WERI-Rb-1 (cell line): ENCODE results near the gene C16orf96.

Experiments used
- DNase-seq: peaks from one replicate; pipeline ENCODE4 v3.0.0-alpha.2; 2020
- H3K27ac ChIP-seq: fragments of 250-450 bp; sonication (Bioruptor Pico); 2 replicates; pipeline ENCODE4 v1.5.1; 2020; ENCODE audit warnings: mild to moderate bottlenecking, moderate library complexity
- H3K27me3 ChIP-seq: fragments of 250-450 bp; sonication (Bioruptor Pico); 2 replicates; pipeline ENCODE4 v1.5.1; 2021; ENCODE audit warnings: mild to moderate bottlenecking, low read depth, moderate library complexity; ENCODE audit not compliant: insufficient read depth, severe bottlenecking
- H3K36me3 ChIP-seq: fragments of 250-450 bp; sonication (Bioruptor Pico); 2 replicates; pipeline ENCODE4 v1.5.1; 2020; ENCODE audit warnings: mild to moderate bottlenecking, moderate library complexity
- H3K4me3 ChIP-seq: 2 replicates; pipeline ENCODE4 v1.5.1; 2011; ENCODE audit warnings: low read depth, mild to moderate bottlenecking, control low read depth, low read length
- H3K9me3 ChIP-seq: fragments of 250-450 bp; sonication (Bioruptor Pico); 2 replicates; pipeline ENCODE4 v1.5.1; 2021; ENCODE audit warnings: mild to moderate bottlenecking, moderate library complexity; ENCODE audit not compliant: severe bottlenecking
- CTCF ChIP-seq: IDR thresholded peaks from 2 replicates; pipeline ENCODE4 v1.5.1; 2011; ENCODE audit warnings: low read depth, mild to moderate bottlenecking, control low read depth, inconsistent platforms, low read length

Gene C16orf96

DNA sequence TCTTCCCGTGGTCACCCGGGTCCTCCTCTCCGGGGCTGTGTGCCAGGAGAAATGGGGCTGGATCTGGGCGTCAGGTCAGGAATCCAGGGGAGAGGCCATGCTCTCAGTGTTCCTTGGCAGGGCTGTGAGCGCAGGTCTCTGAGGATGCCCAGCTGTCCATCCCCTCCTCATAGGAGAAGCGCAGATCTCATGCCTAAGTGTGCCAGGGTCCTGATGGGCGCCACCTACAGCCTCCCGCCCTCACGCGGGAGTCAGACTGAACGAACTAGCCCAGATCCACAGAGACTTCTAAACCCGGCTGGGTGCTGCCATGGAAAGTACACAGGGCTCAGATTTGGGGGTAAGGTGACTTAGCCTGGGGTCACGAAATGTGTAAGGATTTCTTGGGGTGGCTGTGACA is 92.8 kb downstream of the C16orf96 start:
- no peak for DNase-seq
- Histone ChIP-seq H3K4me3 (no peak overlapping the region), H3K36me3 (peaks cover 30% of the 10 kb centered on the region), H3K27ac (no peak overlapping the region), H3K9me3 (no peaks in the 10 kb centered on the region), H3K27me3 (no peaks in the 10 kb centered on the region)
- no peak for TF ChIP-seq CTCF

DNA sequence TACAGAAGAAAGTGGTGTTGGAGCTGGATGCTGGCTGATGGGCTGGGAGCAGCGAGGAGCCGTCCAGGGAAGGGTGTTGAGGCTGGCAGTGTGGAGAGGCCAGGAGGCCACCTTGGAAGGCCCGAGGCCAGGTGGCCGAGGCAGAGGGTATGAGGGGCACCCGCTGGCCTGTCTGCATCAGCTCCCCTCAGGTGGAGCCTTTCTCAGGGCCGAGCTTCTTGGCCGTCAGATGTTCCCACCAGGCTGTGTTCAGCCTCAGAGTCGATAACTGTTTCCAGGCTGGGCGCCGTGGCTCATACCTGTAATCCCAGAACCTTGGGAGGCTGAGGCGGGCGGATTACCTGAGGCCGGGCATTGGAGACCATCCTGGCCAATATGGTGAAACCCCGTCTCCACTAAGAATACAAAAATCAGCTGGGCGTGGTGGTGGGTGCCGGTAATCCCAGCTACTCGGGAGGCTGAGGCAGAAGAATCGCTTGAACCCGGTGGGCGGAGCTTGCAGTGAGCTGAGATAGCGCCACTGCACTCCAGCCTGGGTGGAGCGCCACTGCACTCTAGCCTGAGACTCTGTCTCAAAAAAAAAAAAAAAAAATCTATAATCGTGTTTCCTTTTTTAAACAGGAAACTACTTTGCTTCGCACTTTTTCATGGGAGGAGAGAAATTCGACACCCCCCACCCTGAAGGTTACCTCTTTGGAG is 93.8 kb downstream of the C16orf96 start:
- Histone ChIP-seq H3K4me3 (no peak overlapping the region), H3K27ac (no peak overlapping the region), H3K9me3 (no peaks in the 10 kb centered on the region), H3K36me3 (peaks cover 39% of the 10 kb centered on the region), H3K27me3 (no peaks in the 10 kb centered on the region)
- TF ChIP-seq CTCF: no peak
- DNase-seq: no peak
